Activated naive CD4-positive, alpha-beta T cell treated with anti-CD3 and anti-CD28 coated beads, Interleukin-2, amount 50 U/mL, for 24 hours (primary cell): ENCODE results near the gene KCNC4.
A peak's percentile ranks its signal among the peaks of the same experiment; 100 is the strongest.

Experiments used
- H3K27ac Mint-ChIP-seq: one replicate; pipeline ENCODE4 v1.8.0; 2021; ENCODE audit warnings: mild to moderate bottlenecking, mixed read lengths
- H3K27me3 Mint-ChIP-seq: one replicate; pipeline ENCODE4 v1.8.0; 2021; ENCODE audit warnings: mixed read lengths
- H3K36me3 Mint-ChIP-seq: one replicate; pipeline ENCODE4 v1.8.0; 2021; ENCODE audit warnings: mixed read lengths
- H3K4me1 Mint-ChIP-seq: one replicate; pipeline ENCODE4 v1.8.0; 2021; ENCODE audit warnings: mixed read lengths
- H3K4me3 Mint-ChIP-seq: one replicate; pipeline ENCODE4 v1.8.0; 2021; ENCODE audit warnings: mild to moderate bottlenecking, mixed read lengths
- H3K9me3 Mint-ChIP-seq: one replicate; pipeline ENCODE4 v1.8.0; 2021; ENCODE audit warnings: mixed read lengths

KCNC4 gene

GRCh38 chr1:110230381-110231199 lies 20.5 kb downstream of the KCNC4 start:
- Mint-ChIP-seq H3K36me3 (peaks cover 2% of the 10 kb centered on the region), H3K27ac (no peak overlapping the region), H3K27me3 (no peaks in the 10 kb centered on the region), H3K4me1 (peaks cover 12% of the 10 kb centered on the region), H3K9me3 (no peaks in the 10 kb centered on the region), H3K4me3 (no peak overlapping the region)

- no peak overlapping the region for H3K27ac Mint-ChIP-seq
- H3K4me3 Mint-ChIP-seq = no peak overlapping the region
- H3K4me1 Mint-ChIP-seq = peaks cover 33% of the 10 kb centered on the region
- no peaks in the 10 kb centered on the region for H3K9me3 Mint-ChIP-seq
- H3K36me3 Mint-ChIP-seq = peaks cover 3% of the 10 kb centered on the region
- no peaks in the 10 kb centered on the region for H3K27me3 Mint-ChIP-seq
Observed at GRCh38 chr1:110233861-110234260, 23.7 kb downstream of the KCNC4 start.

DNA sequence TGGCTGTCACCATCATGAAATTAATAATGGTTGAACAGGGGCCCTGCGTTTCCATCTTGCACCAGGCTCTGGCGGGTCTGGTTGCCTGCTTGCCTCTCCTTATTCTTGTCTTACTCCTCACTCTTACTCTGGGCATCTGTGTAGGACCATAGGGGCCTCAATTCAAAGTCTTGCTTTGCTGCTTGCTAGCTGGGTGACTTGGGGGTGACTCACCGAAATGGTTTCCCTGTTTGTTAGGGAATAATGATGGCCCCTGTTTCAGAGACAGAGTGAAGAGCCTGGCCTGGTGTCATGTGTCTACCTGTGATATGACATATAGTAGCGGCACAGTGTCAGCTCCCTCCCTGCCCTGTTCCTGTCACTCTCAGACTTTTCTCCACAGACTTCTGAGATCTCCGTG lies 24.6 kb downstream of the KCNC4 start:
- no peak overlapping the region for H3K4me3 Mint-ChIP-seq
- H3K27ac Mint-ChIP-seq = no peak overlapping the region
- H3K9me3 Mint-ChIP-seq = no peaks in the 10 kb centered on the region
- peaks cover 33% of the 10 kb centered on the region for H3K4me1 Mint-ChIP-seq
- peaks cover 4% of the 10 kb centered on the region for H3K36me3 Mint-ChIP-seq
- H3K27me3 Mint-ChIP-seq = no peaks in the 10 kb centered on the region

GRCh38 chr1:110235181-110235833 lies 25.2 kb downstream of the KCNC4 start:
- peaks cover 33% of the 10 kb centered on the region for H3K4me1 Mint-ChIP-seq
- H3K36me3 Mint-ChIP-seq = peaks cover 4% of the 10 kb centered on the region
- no peaks in the 10 kb centered on the region for H3K27me3 Mint-ChIP-seq
- H3K27ac Mint-ChIP-seq = peak overlapping the region; percentile 93
- no peaks in the 10 kb centered on the region for H3K9me3 Mint-ChIP-seq
- no peak overlapping the region for H3K4me3 Mint-ChIP-seq

DNA sequence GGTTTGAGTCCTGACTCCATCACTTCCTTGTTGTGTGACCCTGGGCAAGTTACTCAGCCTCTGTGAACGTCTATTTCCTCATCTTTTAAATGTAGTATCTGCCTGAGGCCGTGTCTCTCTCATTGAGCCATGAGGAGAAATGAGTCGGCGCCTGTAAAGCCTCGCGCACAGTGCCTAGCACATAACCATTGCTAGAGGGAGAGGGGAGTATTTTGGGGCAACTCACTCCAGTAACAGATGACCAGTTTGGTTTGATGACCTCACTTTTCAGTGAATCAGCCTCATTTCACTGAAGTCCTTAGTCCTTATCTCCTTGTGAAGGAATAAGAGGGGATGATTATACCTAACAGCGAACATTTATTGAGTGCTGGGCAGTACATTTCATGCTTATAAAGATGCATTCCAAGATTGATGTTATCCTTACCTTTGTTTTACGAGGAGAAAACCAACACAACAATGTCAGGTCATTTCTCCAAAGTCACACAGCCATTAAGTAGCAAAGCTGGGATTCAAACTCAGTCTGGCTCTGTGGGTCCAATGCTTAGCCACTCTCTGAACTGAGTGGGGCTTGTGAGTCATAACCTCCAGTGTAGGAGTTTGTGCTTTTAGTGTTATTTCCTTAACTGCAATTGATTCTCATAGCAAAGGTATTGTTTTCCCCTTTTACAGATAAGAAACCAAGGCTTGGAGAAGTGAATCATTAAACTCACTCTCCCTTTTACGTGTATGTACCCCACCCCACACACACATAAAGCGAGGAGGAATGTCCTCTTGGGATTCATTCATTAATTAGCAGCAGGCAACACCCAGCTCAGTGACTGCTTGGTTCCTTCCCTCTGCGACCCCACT lies 25.9 kb downstream of the KCNC4 start:
- H3K27ac Mint-ChIP-seq = peak overlapping the region; percentile 93
- peak overlapping the region; percentile 60 for H3K4me3 Mint-ChIP-seq
- H3K27me3 Mint-ChIP-seq = no peaks in the 10 kb centered on the region
- H3K36me3 Mint-ChIP-seq = peaks cover 4% of the 10 kb centered on the region
- H3K9me3 Mint-ChIP-seq = no peaks in the 10 kb centered on the region
- peaks cover 33% of the 10 kb centered on the region for H3K4me1 Mint-ChIP-seq

DNA sequence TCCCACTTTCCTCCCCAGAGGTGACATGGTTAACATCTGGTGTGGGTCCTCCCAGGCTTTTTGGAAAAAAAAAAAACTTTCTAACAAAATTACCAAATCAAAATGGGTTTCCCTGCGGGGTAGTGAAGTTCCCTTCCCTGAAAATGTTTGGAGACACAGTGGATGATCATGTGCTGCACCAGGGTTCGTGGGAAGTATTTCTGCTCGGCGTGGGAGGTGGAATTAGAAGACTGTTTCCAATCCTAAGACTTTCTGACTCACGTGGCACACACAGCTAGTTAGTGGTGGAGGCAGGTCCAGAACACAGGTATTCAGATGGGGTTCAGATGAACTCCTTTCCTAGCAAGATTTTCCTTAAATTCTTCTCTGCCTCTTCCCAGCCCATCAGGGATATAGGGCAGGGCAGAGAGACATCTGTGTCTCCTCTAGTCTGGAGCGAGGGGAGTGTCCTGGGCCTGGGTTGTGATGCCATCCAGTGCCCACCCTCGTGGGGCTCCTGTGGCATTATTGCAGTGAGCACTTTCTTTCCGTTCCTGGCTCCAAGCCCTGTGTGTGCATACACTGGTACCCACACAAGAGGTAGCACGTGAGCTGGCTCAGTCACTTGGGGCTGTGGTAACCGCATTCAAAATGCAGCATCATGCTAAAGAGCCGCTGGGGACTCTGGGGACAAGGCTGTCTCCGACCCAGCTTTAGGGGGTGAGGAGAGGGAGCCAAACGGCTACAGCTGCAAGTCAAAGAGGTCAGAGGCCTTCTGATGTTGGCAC lies 27.5 kb downstream of the KCNC4 start:
- Mint-ChIP-seq H3K27me3 (no peaks in the 10 kb centered on the region), H3K36me3 (peaks cover 4% of the 10 kb centered on the region), H3K4me1 (peaks cover 33% of the 10 kb centered on the region), H3K9me3 (no peaks in the 10 kb centered on the region), H3K27ac (no peak overlapping the region), H3K4me3 (peak overlapping the region; percentile 19)

DNA sequence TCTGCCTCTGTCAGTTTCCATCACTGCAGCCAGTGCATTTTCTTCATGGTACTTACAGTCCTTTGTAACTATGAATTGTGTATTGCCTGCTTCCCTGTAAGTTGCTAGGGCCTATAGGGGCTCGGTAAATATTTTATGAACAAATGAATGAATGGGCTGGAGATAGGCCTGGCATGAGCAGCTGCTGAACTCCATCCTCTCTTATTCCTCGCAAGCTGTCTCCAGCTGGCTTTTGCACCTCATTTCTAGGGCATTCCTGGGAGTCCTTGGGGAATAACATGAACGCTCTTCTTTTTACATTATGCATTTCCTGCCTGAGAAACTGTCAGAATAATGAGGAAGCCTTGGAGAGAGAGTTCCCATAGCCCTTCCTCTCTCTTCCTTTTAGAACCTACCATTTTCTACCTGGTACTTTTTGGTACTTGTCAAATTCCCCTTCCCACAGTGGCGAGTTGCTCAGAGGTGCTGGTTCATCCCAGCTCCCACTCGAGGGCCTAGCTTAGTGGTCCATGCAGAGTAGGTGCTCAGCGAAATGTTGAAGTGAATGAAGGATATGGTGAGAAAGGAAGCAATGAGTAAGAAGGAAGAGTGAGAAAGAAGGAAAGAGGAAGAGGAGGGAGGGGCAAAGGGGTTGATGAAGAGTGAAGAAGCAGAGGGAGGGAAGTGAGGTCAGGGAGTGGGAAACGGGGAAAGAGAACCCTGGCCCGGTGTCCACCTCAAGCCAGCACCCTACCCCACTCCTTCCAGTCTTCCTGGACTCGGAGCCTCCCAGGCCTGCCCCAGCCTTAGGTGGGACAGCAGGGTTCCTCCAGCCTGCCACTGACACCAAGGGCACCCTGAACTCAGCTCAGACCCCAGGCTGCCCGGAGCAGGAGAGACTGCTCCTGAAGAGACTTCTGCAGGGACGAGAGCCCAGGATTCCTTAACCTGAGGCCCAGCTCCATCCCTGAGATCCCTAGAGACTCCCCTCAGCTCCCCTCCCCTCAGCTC lies 29.6 kb downstream of the KCNC4 start:
- Mint-ChIP-seq H3K9me3 (no peaks in the 10 kb centered on the region), H3K27me3 (no peaks in the 10 kb centered on the region), H3K36me3 (peaks cover 4% of the 10 kb centered on the region), H3K4me1 (peaks cover 37% of the 10 kb centered on the region), H3K27ac (peak overlapping the region; percentile 20), H3K4me3 (no peak overlapping the region)

DNA sequence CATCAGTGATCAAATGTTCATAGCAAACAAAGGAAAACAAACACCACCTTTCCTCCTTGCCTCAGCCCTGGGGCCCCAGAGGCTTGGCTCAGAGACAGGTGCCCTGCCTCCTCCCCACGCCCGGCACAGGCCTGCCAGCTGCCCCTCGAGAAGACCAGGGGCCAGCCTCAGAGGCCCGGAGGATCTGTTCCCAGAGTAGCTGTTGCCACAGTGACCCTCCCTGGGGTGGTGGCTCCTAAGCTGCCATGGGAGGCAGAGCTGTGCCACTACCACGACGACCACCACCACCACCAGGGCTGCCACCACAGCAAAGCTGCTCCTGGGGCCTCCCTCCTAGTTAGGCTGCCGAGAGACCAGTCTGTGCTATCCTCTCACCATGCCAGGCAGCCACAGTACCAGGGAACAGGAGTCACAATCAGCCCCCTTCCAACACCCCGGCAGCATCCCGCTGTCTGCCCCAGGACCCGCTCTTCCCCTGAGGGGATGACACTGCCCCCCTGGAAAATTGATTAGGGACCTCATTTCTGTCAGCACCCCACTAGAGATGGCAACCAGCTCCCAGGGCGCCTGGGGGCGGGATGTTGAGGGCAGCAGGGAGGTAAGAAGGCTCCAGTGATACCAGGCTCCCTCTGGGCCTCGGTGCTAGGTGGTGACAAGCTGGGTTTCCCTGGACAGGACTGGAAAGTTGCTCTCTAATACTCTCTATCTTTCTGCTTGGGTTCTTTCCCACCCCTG lies 30.5 kb downstream of the KCNC4 start:
- Mint-ChIP-seq H3K27me3 (no peaks in the 10 kb centered on the region), H3K27ac (no peak overlapping the region), H3K4me3 (no peak overlapping the region), H3K36me3 (peaks cover 2% of the 10 kb centered on the region), H3K4me1 (peaks cover 28% of the 10 kb centered on the region), H3K9me3 (no peaks in the 10 kb centered on the region)

- Mint-ChIP-seq H3K9me3 (no peaks in the 10 kb centered on the region), H3K27me3 (no peaks in the 10 kb centered on the region), H3K27ac (no peak overlapping the region), H3K4me1 (peaks cover 19% of the 10 kb centered on the region), H3K36me3 (peaks cover 2% of the 10 kb centered on the region), H3K4me3 (no peak overlapping the region)
Observed at GRCh38 chr1:110241516-110241915, 31.4 kb downstream of the KCNC4 start.

DNA sequence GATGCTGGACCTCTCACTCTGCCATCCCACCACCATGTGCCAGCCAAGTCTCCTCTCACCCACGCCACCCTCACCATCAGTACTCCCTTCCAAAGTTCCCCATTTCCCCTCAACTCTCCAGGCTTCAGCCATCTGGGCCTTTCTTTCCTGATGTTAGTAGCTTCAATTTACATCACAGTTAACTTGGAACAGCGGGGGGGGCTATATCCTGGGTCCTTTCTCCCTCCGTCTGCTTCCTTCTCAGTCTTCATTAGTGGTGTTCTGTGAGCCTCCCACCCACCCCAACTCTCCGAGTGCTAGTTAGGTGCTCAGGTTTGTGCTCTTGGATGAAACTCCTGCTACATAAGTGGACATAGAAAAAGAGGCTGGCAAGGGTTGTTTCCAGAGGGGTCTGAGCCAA lies 31.9 kb downstream of the KCNC4 start:
- no peaks in the 10 kb centered on the region for H3K27me3 Mint-ChIP-seq
- no peaks in the 10 kb centered on the region for H3K9me3 Mint-ChIP-seq
- H3K4me3 Mint-ChIP-seq = no peak overlapping the region
- H3K36me3 Mint-ChIP-seq = peaks cover 2% of the 10 kb centered on the region
- H3K27ac Mint-ChIP-seq = peak overlapping the region; percentile 38
- peaks cover 14% of the 10 kb centered on the region for H3K4me1 Mint-ChIP-seq

DNA sequence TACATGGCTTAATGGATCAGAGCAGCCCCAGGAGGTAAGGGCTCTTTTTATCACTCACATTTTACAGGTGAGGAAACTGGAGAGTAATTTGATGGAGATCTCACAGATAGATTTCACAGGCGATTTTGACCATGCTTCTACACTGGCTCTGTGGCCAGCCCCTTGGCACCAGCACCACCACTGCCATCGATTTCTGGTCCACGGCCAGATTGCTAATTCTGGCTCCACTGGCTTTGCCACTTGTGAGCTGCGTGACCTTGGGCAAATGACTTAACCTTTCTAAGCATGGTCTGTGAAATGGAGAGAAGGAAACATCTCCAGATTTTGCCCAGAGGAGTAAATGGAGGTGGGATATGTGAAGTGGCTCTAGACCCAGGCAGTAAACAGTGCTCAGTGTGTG lies 32.6 kb downstream of the KCNC4 start:
- Mint-ChIP-seq H3K4me3 (no peak overlapping the region), H3K36me3 (peaks cover 2% of the 10 kb centered on the region), H3K9me3 (no peaks in the 10 kb centered on the region), H3K27ac (peak overlapping the region; percentile 33), H3K4me1 (peaks cover 10% of the 10 kb centered on the region), H3K27me3 (no peaks in the 10 kb centered on the region)

DNA sequence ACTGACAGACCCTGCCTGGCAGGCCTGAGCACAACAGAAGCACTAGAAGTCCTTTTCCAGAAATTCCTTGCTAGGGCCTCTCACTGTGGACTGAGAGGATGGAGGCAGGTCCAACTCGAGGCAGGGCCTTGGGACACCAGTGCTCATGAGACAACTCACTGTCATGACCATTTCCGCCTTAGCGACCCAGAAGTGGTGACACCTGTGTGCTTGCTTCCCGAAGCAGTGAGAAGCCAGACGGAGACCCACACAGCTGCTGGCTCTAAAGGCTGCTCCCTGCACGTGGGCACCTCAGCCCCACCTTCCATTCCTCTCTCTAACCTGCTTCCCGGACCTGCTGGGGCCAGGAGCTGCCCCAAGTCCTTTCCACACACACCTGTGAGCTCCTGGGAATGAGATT lies 33.0 kb downstream of the KCNC4 start:
- peaks cover 2% of the 10 kb centered on the region for H3K36me3 Mint-ChIP-seq
- H3K27ac Mint-ChIP-seq = peak overlapping the region; percentile 25
- no peak overlapping the region for H3K4me3 Mint-ChIP-seq
- no peaks in the 10 kb centered on the region for H3K27me3 Mint-ChIP-seq
- peaks cover 10% of the 10 kb centered on the region for H3K4me1 Mint-ChIP-seq
- H3K9me3 Mint-ChIP-seq = no peaks in the 10 kb centered on the region

- Mint-ChIP-seq H3K27ac (peak overlapping the region; percentile 25), H3K4me1 (peaks cover 7% of the 10 kb centered on the region)
Observed at GRCh38 chr1:110243574-110243973, 33.5 kb downstream of the KCNC4 start.

More at GRCh38 chr1:110243574-110243973, 33.5 kb downstream of the KCNC4 start:
- H3K27me3 Mint-ChIP-seq = no peaks in the 10 kb centered on the region
- no peak overlapping the region for H3K4me3 Mint-ChIP-seq
- no peaks in the 10 kb centered on the region for H3K9me3 Mint-ChIP-seq
- peaks cover 2% of the 10 kb centered on the region for H3K36me3 Mint-ChIP-seq
